ENCODE data around the gene WWC2. TPM values are rescaled to one million over a fixed set of nuclear protein-coding genes. Genes with fewer than 3 reads are reported as not detected.

Gene WWC2
- total RNA-seq, 1 donor: 35.1 TPM

- Histone ChIP-seq H3K4me3 (ENCODE audit: insufficient read depth, low read length) (no peak overlapping the region), H3K4me2 (ENCODE audit: insufficient read depth, low read length) (no peak overlapping the region), H4K20me1 (ENCODE audit: insufficient read depth, low read length) (no peaks in the 10 kb centered on the region), H3K27me3 (ENCODE audit: insufficient read depth, low read length) (no peaks in the 10 kb centered on the region), H3K27ac (ENCODE audit: low read depth, low read length) (no peak overlapping the region), H3K36me3 (ENCODE audit: insufficient read depth, low read length) (peaks cover 21% of the 10 kb centered on the region), H3K9me3 (ENCODE audit: low read depth, low read length) (no peaks in the 10 kb centered on the region), H3K4me1 (ENCODE audit: insufficient read depth, low read length) (peaks cover 14% of the 10 kb centered on the region), H3K79me2 (ENCODE audit: insufficient read depth, low read length) (no peaks in the 10 kb centered on the region), H2AFZ (ENCODE audit: low read length) (no peak overlapping the region)
- TF ChIP-seq CTCF (IDR thresholded peaks at IDR 0.05; ENCODE audit: extremely low read depth, low read depth, low read length): no peak
- DNase-seq (ENCODE audit: insufficient read length, low spot score, missing footprints): no peak
Measured at GRCh38 chr4:183253451-183253850, 154.4 kb downstream of the WWC2 start.

- DNase-seq (ENCODE audit: insufficient read length, low spot score, missing footprints): no peak
- no peaks in the 10 kb centered on the region for H3K79me2 ChIP-seq (ENCODE audit: insufficient read depth, low read length)
- H3K36me3 ChIP-seq (ENCODE audit: insufficient read depth, low read length): peaks cover 21% of the 10 kb centered on the region
- no peak overlapping the region for H3K4me2 ChIP-seq (ENCODE audit: insufficient read depth, low read length)
- peaks cover 14% of the 10 kb centered on the region for H3K4me1 ChIP-seq (ENCODE audit: insufficient read depth, low read length)
- no peak overlapping the region for H3K4me3 ChIP-seq (ENCODE audit: insufficient read depth, low read length)
- no peak overlapping the region for H3K27ac ChIP-seq (ENCODE audit: low read depth, low read length)
- H3K27me3 ChIP-seq (ENCODE audit: insufficient read depth, low read length): no peaks in the 10 kb centered on the region
- H3K9me3 ChIP-seq (ENCODE audit: low read depth, low read length): no peaks in the 10 kb centered on the region
- H4K20me1 ChIP-seq (ENCODE audit: insufficient read depth, low read length): no peaks in the 10 kb centered on the region
- no peak overlapping the region for H2AFZ ChIP-seq (ENCODE audit: low read length)
- no peak for TF ChIP-seq CTCF (IDR thresholded peaks at IDR 0.05; ENCODE audit: extremely low read depth, low read depth, low read length)
Measured at GRCh38 chr4:183254162-183254561, 155.1 kb downstream of the WWC2 start.

GRCh38 chr4:183255487-183255886 lies 156.4 kb downstream of the WWC2 start:
- no peak for TF ChIP-seq CTCF (IDR thresholded peaks at IDR 0.05; ENCODE audit: extremely low read depth, low read depth, low read length)
- Histone ChIP-seq H3K27ac (ENCODE audit: low read depth, low read length) (peak overlapping the region; percentile 17), H4K20me1 (ENCODE audit: insufficient read depth, low read length) (no peaks in the 10 kb centered on the region), H3K27me3 (ENCODE audit: insufficient read depth, low read length) (no peaks in the 10 kb centered on the region), H3K4me1 (ENCODE audit: insufficient read depth, low read length) (peaks cover 14% of the 10 kb centered on the region), H3K4me3 (ENCODE audit: insufficient read depth, low read length) (no peak overlapping the region), H3K9me3 (ENCODE audit: low read depth, low read length) (no peaks in the 10 kb centered on the region), H2AFZ (ENCODE audit: low read length) (no peak overlapping the region), H3K79me2 (ENCODE audit: insufficient read depth, low read length) (no peaks in the 10 kb centered on the region), H3K4me2 (ENCODE audit: insufficient read depth, low read length) (no peak overlapping the region), H3K36me3 (ENCODE audit: insufficient read depth, low read length) (peaks cover 27% of the 10 kb centered on the region)
- DNase-seq (ENCODE audit: insufficient read length, low spot score, missing footprints): no peak

- peaks cover 33% of the 10 kb centered on the region for H3K36me3 ChIP-seq (ENCODE audit: insufficient read depth, low read length)
- H3K4me2 ChIP-seq (ENCODE audit: insufficient read depth, low read length): peak overlapping the region; percentile 5
- no peaks in the 10 kb centered on the region for H3K9me3 ChIP-seq (ENCODE audit: low read depth, low read length)
- H3K79me2 ChIP-seq (ENCODE audit: insufficient read depth, low read length): no peaks in the 10 kb centered on the region
- H3K4me1 ChIP-seq (ENCODE audit: insufficient read depth, low read length): peaks cover 14% of the 10 kb centered on the region
- no peak overlapping the region for H2AFZ ChIP-seq (ENCODE audit: low read length)
- TF ChIP-seq CTCF (IDR thresholded peaks at IDR 0.05; ENCODE audit: extremely low read depth, low read depth, low read length): no peak
- no peaks in the 10 kb centered on the region for H4K20me1 ChIP-seq (ENCODE audit: insufficient read depth, low read length)
- no peak for DNase-seq (ENCODE audit: insufficient read length, low spot score, missing footprints)
- H3K27ac ChIP-seq (ENCODE audit: low read depth, low read length): peak overlapping the region; percentile 0
- no peaks in the 10 kb centered on the region for H3K27me3 ChIP-seq (ENCODE audit: insufficient read depth, low read length)
- H3K4me3 ChIP-seq (ENCODE audit: insufficient read depth, low read length): no peak overlapping the region
Measured at GRCh38 chr4:183256343-183256742, 157.3 kb downstream of the WWC2 start.

Measured in osteoblast (primary cell).